Posterior vena cava (tissue), 2 donors: ENCODE results near the gene EDN2. TPM values are rescaled to one million over a fixed set of nuclear protein-coding genes. Genes with fewer than 3 reads are reported as not detected.

Source experiments
- DNase-seq: peaks from one replicate; pipeline ENCODE4 v3.0.0-alpha.2; 2020; ENCODE audit warnings: low spot score
- intact Hi-C, 2 donors: fragments of 100-400 bp; cut with DNase I; formaldehyde crosslinking; loops; one replicate each; pipeline versions ENCODE4 v1.14.1 to v1.14.2; 2022 to 2023
- total RNA-seq, 2 donors: library from RNA; stranded (reverse); fragmentation: NEBNext Ultra II Directional; extraction: Animal tissue kit (Norgen Biotek cat#: 25700); gene quantifications; one replicate each; pipeline ENCODE4 v1.2.1, GENCODE V29; 2021
- donor health status: DM: yes; HTN: yes; CAD: no.
- donor health status: DM: yes; HTN: yes; CAD: no.

The EDN2 gene
- total RNA-seq, 2 donors from 2014 or later, result not detected

DNA sequence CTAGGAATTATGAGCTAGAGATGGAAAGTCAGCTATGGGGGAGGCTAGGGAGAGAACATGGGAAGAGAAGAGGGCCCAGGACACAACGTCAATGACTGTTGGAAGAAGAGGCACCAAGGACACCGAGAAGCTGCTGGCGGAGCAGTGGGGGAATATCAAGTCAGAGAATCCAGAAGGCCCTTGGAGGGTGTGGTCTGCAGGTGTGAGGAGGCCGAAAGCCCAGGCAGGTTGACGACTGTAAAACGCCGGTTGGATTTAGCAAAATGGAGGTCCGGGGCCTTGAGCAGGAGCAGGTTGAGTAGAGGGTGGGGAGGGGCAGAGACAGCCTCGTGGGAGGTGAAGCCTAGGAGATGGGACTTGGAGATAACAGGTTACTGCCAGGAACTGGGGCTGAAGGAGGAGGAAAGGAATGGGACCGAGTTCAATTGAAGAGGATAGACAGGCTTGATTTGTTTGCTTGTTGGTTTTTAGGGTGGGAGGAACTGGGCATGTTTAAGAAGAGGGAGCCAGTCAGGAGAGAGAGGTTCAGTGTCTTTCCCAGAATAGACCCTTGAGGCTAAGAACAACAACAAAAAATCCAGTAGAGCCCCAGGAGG is 35.1 kb downstream of the EDN2 start:
- intact Hi-C loops, result no loop called here
- peak; percentile 50 for DNase-seq

DNA sequence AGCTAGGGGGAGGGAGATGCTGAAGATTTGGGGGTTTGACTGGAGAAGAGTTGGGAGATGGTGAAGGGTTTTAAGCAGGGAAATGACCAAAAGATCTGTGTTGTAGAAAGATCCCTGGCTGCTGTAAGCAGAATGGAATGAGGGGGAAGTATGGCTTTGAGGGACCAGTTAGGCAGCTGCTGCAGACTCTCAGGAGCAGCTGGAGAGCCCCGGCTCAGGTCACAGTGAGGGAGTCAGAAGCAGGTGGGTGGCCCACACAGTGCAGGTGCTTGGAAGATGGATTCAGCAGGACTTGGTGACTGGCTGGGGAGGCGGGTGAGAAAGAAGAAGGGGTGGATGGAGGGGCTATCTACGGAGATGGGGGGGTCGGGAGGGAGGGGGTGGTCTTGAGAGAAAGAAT is 35.7 kb downstream of the EDN2 start:
- intact Hi-C loops, result no loop called here

DNA sequence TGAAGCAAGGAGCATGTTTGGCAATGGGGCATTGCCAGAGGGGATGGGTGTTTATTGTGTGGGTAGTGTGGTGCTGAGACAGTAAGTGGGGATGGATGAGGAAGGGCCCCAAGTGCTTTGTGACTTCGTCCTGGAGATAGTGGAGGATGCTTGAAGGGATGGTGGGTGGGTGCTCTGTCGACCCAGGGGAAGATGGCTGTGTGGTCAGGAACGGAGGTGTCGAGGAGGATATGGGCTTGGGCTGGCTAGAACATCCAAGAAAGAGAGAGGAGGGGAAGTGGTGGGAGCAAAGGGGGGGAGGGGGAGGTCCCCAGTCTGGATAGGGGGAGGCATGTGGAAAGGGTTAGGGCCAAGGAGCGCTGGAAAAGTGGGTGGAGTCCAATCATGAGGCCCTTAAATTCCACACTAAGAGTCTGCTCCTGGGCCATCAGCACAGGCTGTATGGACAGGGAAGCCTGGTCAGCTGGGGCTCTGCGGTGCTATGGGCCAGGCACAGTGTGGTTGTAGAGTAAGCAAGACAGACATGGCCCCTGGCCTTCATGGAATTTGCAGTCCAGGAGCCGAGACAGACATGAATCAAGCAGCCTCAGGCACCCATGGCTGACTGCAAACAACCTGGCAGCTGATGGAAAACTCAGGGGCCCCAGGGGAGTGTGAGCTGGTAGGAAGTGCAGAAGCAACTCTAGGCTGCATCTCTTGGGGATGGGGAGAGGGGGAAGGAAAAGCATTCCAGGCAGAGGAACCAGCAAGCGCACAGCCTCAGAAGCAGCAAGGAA is 36.3 kb downstream of the EDN2 start:
- intact Hi-C loops, result no loop called here
- peak; percentile 71 for DNase-seq

More for the DNA sequence above, 35.7 kb downstream of the EDN2 start:
- DNase-seq, result peak; percentile 50

DNA sequence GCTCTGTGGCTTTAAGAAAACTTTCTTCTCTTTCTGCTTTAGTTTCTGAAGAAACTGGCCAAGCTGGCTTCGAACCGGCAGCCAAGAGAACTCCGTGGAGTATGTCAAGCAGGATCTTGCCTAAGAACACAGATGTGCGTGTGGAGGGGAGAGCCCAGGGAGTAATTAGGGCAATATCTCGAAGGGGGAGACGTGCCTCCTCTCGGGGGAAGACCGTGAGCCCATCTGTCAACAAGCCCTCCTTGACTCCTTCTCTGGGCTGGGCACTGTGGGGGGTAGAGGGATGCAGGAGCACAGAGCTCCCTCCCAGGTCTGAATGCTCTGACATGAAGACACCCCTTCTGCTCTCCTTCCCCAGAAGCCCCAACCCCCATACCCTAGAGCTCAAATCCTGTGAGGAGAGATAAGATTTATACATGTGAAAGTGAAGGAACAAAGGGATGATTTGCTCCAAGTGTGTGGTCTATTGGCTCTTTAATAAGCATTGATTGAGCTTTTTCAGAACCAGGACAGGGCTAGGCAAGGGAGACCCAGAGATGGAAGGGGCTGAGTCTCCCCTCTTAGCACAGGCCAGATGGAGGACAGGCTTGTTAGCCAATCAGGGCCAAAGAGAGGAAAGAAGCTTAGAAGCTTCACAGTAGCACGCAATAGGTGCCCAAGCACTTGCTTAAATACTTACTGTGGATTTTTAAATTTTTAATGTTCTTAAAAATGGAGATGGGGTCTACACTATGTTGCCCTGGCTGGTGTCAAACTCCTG is 37.5 kb downstream of the EDN2 start:
- intact Hi-C loops, result no loop called here
- DNase-seq, result peak; percentile 66

DNA sequence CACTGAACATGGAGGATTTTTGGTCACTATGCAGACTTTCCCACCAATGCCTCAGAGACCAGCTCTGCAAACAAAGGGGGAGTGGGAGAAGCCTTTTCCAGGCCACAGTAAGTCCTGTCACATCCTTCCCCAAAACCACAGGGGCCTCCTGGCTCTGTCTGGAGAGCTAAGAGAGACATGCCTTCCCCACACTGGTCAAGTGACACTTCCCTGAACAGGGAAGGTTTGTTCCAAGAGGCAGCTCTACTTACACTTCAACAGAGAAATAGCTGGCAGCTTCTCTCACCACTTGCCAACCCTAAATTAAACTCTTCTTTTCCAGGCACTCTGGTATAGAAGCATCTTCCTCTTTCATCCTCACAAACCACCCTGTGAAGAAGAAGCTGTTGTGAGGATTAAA is 39.7 kb downstream of the EDN2 start:
- intact Hi-C loops, result no loop called here
- DNase-seq, result no peak

DNA sequence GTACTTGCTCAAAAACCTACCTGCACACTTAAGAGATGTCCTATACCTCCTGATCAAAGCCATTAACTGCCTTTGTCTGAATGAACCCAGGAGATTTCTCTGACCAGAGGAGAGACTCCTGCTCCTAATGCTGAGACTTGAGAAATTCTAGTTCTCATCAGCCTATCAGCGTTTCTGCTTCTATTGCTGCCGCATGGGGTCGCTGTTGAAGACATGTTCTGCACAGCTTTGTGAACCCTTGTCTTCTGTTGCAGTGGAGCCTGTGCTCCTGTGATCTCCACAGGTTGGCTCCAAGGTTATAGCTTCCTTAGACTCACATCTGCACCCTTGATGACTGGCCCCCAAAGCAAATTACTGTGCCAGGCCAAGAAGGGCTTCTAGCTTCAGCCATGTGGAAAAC is 40.2 kb downstream of the EDN2 start:
- intact Hi-C loops, result no loop called here
- DNase-seq, result no peak

DNA sequence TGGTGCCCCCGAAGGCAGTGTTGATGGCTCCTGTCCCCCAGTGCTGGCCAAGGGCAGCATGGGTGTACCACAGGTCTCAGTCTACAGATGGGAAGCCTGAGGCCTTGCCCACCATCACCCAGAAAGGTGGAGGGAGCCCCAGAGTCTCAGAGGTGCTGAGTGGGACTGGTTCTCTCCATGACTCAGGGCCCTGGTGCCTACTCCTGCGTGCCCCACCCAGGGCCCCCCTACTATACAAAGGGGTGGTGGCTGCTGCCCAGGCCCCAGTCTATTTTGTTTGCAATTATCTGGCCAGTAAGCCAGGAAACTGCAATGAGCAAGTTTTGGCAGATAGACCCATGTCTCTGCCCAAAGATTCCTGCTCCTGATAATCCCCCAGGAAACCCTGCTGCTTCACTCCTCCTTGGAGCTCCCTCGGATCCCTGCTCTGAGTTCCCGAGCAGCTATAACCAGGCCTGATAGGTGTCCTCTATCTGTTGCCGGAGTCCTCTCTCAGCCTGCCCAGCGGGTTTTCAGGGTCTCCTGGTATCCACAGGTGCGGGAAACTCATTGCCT is 41.7 kb downstream of the EDN2 start:
- intact Hi-C loops, result loop anchor here in 1 of 2 donors (1.0 kb wide), 1 partner anchor 21 kb away; no protein-coding TSS in a partner anchor
- DNase-seq, result peak; percentile 43

DNA sequence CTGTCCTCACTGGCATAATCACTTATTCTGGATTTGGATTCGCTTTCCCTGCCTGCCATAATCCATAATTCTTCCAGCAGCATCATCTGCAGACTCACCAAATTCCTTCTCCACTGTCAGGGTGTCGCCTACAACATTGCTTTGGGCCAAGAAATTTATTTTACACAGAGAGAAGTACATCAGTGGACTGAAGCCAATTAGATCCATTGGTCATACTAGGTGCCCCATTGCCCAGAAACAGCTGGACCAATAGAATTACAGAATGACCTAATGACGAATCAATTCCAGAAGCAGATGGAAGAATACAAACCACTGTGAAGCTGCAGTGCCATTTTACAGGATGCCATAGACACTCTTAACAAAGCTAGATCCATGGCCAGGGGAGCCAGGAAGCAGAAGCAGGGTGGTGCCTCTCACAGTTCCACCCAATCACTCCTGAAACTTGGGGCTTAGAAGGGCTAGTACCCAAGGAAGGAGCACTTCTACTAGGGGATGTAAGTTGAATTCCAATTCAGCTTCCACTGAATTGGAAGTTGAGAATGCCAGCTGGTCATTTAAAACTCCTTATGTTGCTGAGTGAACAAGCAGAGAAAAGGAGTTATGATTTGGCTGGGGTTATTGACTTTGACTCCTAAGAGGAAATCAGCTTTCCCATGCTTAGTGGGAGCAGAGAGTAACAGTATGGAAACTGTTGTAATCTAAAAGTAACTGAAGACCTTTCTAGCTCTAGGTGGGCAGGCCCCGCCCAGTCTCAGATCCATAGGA is 44.0 kb downstream of the EDN2 start:
- DNase-seq, result no peak
- intact Hi-C loops, result no loop called here

DNA sequence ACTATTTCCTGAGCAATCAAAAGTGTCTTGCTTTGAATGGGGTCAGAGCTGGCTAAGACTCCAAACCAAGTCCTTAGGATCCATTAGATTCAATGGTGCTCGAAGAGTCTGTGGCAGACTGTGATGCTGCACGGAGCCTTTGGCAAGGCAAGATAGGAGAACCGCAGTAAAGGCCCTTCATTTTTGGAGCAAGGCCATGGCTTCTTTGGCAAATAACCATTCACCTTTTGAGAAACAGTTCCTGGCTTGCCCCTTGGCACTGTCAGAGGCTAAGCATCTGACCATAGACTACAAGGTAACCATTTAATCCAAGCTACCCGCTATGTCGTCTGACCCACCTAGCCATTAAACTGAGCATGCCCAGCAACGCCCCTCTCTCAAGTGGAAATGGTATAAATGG is 45.2 kb downstream of the EDN2 start:
- intact Hi-C loops, result no loop called here
- peak; percentile 14 for DNase-seq

DNA sequence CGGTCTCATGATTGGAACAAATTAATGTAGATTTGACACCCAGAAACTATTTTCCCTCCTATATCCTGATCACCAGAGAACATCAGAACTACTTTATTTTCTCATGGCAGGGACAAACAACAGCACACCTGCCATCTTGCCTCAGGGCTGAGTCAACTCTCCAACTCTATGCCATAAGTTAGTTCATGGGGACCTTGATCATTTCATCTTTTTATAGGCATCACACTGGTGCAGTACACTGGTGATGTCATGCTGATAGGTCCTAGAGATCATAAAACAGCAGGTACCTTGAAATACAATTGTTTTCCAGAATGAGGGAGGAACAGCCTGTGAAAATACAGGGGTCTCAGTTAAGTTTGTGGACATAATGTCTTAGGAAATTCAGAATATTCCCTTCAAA is 45.8 kb downstream of the EDN2 start:
- DNase-seq, result no peak
- intact Hi-C loops, result no loop called here

DNA sequence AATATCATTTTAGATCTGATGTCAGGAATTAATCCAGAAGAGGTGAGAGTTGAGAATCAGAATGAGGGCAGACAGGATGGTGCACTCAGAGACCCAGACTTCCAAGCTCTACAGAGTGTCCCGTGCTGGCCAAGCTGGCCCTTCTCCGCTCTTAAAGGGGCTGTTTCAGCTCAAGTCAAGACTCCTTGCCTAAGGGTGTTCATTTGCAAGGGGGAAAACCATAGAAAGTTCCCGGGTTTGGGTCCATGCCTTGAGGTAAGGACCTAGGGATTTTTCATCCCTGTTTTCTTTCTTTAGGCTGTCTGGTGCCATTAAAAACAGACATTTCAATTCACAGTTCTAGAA is 47.5 kb downstream of the EDN2 start:
- DNase-seq, result no peak
- intact Hi-C loops, result no loop called here

DNA sequence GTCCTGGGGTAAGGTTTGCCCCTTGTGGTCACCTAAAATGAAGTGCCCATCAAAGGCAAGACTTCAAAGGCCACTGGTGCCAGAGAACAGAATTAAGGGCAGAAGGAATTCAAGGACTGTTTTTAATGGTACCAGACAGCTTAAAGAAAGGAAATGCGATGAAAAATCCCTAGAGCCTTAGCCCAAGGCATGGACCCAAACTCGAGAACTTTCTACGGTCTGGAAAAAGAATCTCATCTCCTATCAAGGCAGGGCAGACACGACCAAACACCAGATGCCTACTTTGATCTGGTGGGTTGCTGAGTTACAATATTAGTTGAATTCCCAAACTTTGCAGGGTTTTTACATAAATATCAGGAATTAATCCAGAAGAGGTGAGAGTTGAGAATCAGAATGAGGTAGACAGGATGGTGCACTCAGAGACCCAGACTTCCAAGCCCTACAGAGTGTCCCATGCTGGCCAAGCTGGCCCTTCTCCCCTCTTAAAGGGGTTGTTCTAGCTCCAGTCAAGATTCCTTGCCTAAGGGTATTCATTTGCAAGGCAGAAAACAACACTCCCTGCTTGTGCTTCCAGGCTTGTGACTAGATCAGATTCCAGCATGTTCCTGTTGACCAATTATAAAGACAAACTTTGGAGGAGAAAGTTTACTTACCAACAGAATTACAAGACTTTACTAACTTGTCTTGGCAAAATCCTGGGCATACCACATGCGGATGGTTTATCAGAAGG is 48.0 kb downstream of the EDN2 start:
- intact Hi-C loops, result no loop called here
- no peak for DNase-seq

DNA sequence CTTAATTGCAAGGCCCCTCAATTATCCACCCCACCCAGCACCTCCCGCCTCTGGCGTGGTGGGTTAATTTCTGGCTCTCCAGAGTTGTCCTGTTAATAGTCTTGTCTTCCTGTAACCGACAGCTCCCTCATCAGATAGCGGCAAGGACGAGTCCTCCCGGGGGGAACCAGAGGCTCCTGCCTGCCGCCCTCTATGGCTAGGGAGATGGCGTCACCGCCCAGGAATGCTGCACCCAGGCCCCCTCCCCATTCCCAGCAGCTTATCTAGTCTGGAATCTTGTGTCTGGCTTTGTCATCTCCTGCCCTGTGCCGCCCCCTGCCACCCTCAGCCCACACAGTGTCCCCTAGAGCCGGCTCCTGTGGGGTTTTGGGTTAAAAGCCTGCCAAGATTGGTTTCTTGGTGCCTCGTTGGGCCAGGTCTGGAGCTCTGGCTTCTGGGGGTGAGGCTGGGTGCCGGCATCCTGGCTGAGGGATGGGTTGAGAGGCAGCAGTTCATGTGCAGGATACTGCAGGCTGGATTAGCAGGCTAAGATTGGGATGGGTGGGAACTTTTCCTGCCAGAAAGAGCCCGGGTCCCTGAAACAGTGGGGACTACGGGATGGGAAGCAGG is 48.8 kb downstream of the EDN2 start:
- peak; percentile 69 for DNase-seq
- intact Hi-C loops, result no loop called here

DNA sequence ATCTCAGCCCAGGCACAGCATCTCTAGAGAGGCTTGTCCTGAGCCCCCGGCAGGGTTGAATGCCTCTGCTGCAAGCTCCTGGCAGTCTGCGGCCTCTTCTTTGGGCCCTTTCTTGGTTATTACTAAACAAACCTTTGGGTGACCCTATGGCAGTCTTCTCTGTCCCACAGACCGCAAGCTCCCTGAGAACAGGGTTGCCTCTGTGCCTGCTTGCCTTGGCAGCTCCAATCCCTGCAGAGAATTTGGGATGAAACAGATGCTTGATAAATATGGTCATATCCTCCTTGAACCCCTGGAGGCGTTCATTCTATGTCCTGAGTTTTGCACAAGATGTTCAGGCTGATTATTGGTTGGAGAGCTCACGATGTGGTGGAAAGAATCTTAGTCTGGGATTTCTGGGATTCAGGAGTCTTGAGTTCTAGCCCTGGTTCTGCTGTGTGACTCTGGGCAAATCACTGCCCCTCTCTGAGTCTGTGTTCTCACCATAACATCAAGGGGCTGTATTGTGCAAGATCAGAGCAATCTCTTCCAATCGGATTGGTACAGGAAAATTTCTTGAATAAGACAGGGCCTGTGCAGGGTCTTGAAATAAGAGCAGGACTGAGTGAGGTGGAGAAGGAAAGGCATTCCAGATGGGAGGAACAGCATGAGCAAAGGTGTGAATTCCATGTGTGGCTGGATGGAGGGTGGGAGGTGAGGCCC is 49.6 kb downstream of the EDN2 start:
- no peak for DNase-seq
- intact Hi-C loops, result loop anchor here in 1 of 2 donors (5.0 kb wide), 1 partner anchor 168 kb away; no protein-coding TSS in a partner anchor

DNA sequence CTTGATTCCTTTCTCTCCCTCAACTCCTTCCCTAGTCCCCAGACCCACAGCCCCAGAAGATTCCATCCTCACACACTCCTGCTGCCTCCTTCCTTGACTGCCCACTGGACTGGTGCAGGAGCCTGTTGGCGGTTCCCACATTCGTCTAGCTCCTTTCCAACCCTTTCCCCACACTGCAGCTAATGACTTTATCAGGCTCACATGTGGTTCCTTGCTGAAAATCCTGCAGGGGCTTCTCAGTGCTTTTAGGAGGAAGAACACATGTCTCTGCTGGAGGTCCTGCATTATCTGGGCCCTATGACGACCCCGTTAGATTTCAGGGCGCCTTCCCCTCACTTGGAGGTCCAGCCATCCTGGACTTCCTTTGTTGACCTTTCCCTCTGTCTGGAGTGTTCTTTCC is 50.2 kb downstream of the EDN2 start:
- DNase-seq, result peak; percentile 32
- intact Hi-C loops, result loop anchor here in 1 of 2 donors (5.0 kb wide), 1 partner anchor 167 kb away; no protein-coding TSS in a partner anchor

DNA sequence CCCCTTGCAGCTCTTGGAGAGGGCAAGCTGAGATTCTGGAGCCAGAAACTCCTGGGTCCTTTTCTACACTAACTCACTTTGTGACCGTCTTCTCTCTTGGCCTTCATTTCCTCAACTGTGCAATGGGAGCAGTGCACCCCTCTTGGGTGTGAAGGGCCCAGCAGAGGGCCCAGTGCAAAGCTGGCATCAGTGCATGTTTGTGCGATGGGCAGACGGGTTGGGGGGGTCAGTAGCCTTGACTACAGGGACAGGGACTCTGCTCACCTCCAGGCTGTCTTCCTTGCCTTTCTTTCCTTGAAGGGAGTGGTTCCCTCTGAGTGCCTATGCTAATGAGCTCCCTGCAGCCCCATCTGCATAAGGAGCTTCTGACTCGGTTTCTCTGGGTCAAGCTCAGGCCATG is 51.0 kb downstream of the EDN2 start:
- DNase-seq, result peak; percentile 46
- intact Hi-C loops, result loop anchor here in 1 of 2 donors (5.0 kb wide), 1 partner anchor 166 kb away; no protein-coding TSS in a partner anchor

DNA sequence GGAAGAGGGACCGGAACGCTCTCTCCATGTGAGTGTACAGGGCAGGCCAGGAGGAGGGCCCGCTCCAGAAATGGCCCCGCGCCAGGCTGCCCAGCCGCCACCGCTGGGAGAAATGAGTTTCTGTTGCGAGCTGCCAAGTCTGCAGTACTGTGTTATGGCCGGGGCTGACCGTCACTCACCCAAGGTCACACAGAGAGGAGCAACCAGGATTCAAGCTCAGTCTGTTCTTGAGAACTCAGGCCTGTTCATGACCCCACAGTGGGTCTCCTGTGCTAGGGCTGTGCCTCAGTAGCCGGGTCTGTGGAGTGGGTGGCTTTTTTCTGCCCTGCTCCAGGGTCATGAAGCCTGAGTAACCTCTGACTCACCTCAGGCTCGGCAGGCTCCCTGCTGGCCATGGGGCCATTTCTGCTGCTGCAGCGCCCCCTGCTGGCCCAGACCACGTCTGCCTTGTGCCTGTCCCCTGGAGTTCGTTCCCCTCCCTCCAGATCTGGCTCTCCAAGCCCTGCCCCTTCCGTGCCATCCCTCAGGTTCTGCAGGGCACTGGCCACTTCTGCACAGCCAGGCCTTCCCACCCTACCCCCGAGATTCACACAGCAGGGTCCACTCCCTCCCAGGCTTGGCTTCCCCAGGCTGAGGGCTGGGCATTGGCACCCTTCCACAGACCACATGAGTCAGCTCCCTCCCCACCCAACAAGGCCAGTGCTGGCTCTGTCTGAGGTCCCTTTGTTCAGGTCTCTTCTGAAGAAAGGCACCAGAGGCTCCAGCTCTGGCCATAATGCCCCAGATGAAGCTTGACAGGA is 51.8 kb downstream of the EDN2 start:
- DNase-seq, result peak; percentile 97
- intact Hi-C loops, result loop anchor here in 1 of 2 donors (5.0 kb wide), 1 partner anchor 165 kb away; no protein-coding TSS in a partner anchor
